Naive thymus-derived CD8-positive, alpha-beta T cell (primary cell): ENCODE measurements around the gene CARNS1. TPM values are rescaled to one million over a fixed set of nuclear protein-coding genes. Genes with fewer than 3 reads are reported as not detected.

Experiments used
- polyA plus RNA-seq, 3 donors: library from polyadenylated mRNA; unstranded; fragments of 300-500 nt; fragmentation: Illumina TruSeq; gene quantifications; one replicate each; pipeline ENCODE4 v1.2.3, GENCODE V29; 2021
- total RNA-seq, 8 experiments: library from RNA in 2 of 8; stranded (reverse) in 2 of 8; gene quantifications; one replicate each; pipeline ENCODE4 v1.2.3 and lab custom pipeline; 2021 to 2026

CARNS1 gene
- total and polyA plus RNA-seq, 5 experiments from 2014 or later: 2.2 to 21.2 (median 3.7) TPM

Other genes with a start within 250 kb of the CARNS1 start
- gene GRK2, start 149.2 kb upstream of the CARNS1 start, total RNA-seq: 100 to 1,000 TPM; 345 to 354 TPM
- 10 to 100 TPM; 16.8 to 70.7 (median 31.1) TPM for gene GRK2, start 149.2 kb upstream of the CARNS1 start, polyA plus RNA-seq
- gene ANKRD13D, start 126.4 kb upstream of the CARNS1 start, total RNA-seq: 100 to 1,000 TPM; 189 to 206 TPM
- 10 to 100 TPM in 2 of 3 donors, 1 to 10 TPM in 1; 6.0 to 18.3 (median 10.1) TPM for gene ANKRD13D, start 126.4 kb upstream of the CARNS1 start, polyA plus RNA-seq
- 10 to 100 TPM; 18.1 to 25.3 TPM for gene SSH3, start 112.1 kb upstream of the CARNS1 start, total RNA-seq
- 1 to 10 TPM; 1.7 to 4.5 (median 3.2) TPM for gene SSH3, start 112.1 kb upstream of the CARNS1 start, polyA plus RNA-seq
- 100 to 1,000 TPM; 102 to 110 TPM for gene POLD4, start 62.1 kb upstream of the CARNS1 start, total RNA-seq
- 100 to 1,000 TPM in 2 of 3 donors, 10 to 100 TPM in 1; 87.7 to 105 (median 102) TPM for gene POLD4, start 62.1 kb upstream of the CARNS1 start, polyA plus RNA-seq
- 1 to 10 TPM; 1.1 to 1.5 TPM for gene CLCF1, start 42.1 kb upstream of the CARNS1 start, total RNA-seq
- under 1 TPM in 1 of 3 donors, not detected in 2; 0.58 TPM for gene CLCF1, start 42.1 kb upstream of the CARNS1 start, polyA plus RNA-seq
- 10 to 100 TPM; 47.3 to 58.1 TPM for gene RAD9A, start 23.7 kb upstream of the CARNS1 start, total RNA-seq
- 1 to 10 TPM; 6.5 to 9.4 (median 6.6) TPM for gene RAD9A, start 23.7 kb upstream of the CARNS1 start, polyA plus RNA-seq
- gene PPP1CA, start 13.8 kb upstream of the CARNS1 start, total RNA-seq: 100 to 1,000 TPM; 141 to 146 TPM
- gene PPP1CA, start 13.8 kb upstream of the CARNS1 start, polyA plus RNA-seq: 100 to 1,000 TPM; 357 to 518 (median 403) TPM
- 100 to 1,000 TPM; 403 to 419 TPM for gene TBC1D10C, start 11.6 kb upstream of the CARNS1 start, total RNA-seq
- 100 to 1,000 TPM; 231 to 307 (median 251) TPM for gene TBC1D10C, start 11.6 kb upstream of the CARNS1 start, polyA plus RNA-seq
- gene RPS6KB2, start 12.8 kb downstream of the CARNS1 start, total RNA-seq: 10 to 100 TPM; 80.9 to 82.8 TPM
- gene RPS6KB2, start 12.8 kb downstream of the CARNS1 start, polyA plus RNA-seq: 10 to 100 TPM; 41.9 to 45.9 (median 43.2) TPM
- gene PTPRCAP, start 22.0 kb downstream of the CARNS1 start, total RNA-seq: 100 to 1,000 TPM; 212 to 215 TPM
- 100 to 1,000 TPM; 647 to 717 (median 686) TPM for gene PTPRCAP, start 22.0 kb downstream of the CARNS1 start, polyA plus RNA-seq
- 10 to 100 TPM; 21.2 to 22.3 TPM for gene CORO1B, start 27.8 kb downstream of the CARNS1 start, total RNA-seq
- 10 to 100 TPM in 1 of 3 donors, 1 to 10 TPM in 2; 9.2 to 12.6 (median 9.8) TPM for gene CORO1B, start 27.8 kb downstream of the CARNS1 start, polyA plus RNA-seq
- not detected for gene GPR152, start 37.1 kb downstream of the CARNS1 start, total RNA-seq
- 1 to 10 TPM in 1 of 3 donors, under 1 TPM in 2; 0.20 to 1.2 (median 0.86) TPM for gene GPR152, start 37.1 kb downstream of the CARNS1 start, polyA plus RNA-seq
- gene CABP4, start 39.7 kb downstream of the CARNS1 start, total RNA-seq: 1 to 10 TPM; 2.9 to 3.7 TPM
- under 1 TPM; 0.58 to 0.96 (median 0.62) TPM for gene CABP4, start 39.7 kb downstream of the CARNS1 start, polyA plus RNA-seq
- 100 to 1,000 TPM; 105 to 111 TPM for gene TMEM134, start 53.6 kb downstream of the CARNS1 start, total RNA-seq
- gene TMEM134, start 53.6 kb downstream of the CARNS1 start, polyA plus RNA-seq: 100 to 1,000 TPM; 128 to 148 (median 144) TPM
- gene AIP, start 67.3 kb downstream of the CARNS1 start, total RNA-seq: 100 to 1,000 TPM; 136 to 141 TPM
- 100 to 1,000 TPM; 146 to 169 (median 146) TPM for gene AIP, start 67.3 kb downstream of the CARNS1 start, polyA plus RNA-seq
- gene PITPNM1, start 89.7 kb downstream of the CARNS1 start, total RNA-seq: 100 to 1,000 TPM; 118 to 120 TPM
- 10 to 100 TPM; 13.8 to 36.5 (median 15.9) TPM for gene PITPNM1, start 89.7 kb downstream of the CARNS1 start, polyA plus RNA-seq
- 10 to 100 TPM; 41.8 to 46.4 TPM for gene CDK2AP2, start 92.5 kb downstream of the CARNS1 start, total RNA-seq
- gene CDK2AP2, start 92.5 kb downstream of the CARNS1 start, polyA plus RNA-seq: 10 to 100 TPM; 75.9 to 96.8 (median 79.5) TPM
- not detected for gene CABP2, start 107.8 kb downstream of the CARNS1 start, total RNA-seq
- not detected for gene CABP2, start 107.8 kb downstream of the CARNS1 start, polyA plus RNA-seq
- 100 to 1,000 TPM; 177 to 186 TPM for gene GSTP1, start 168.1 kb downstream of the CARNS1 start, total RNA-seq
- 100 to 1,000 TPM; 234 to 278 (median 276) TPM for gene GSTP1, start 168.1 kb downstream of the CARNS1 start, polyA plus RNA-seq
- 100 to 1,000 TPM; 197 to 199 TPM for gene NDUFV1, start 191.3 kb downstream of the CARNS1 start, total RNA-seq
- 100 to 1,000 TPM; 122 to 123 (median 122) TPM for gene NDUFV1, start 191.3 kb downstream of the CARNS1 start, polyA plus RNA-seq
- 1 to 10 TPM; 2.0 to 3.2 TPM for gene NUDT8, start 214.3 kb downstream of the CARNS1 start, total RNA-seq
- gene NUDT8, start 214.3 kb downstream of the CARNS1 start, polyA plus RNA-seq: 1 to 10 TPM; 2.7 to 3.1 (median 2.7) TPM
- gene TBX10, start 224.1 kb downstream of the CARNS1 start, total RNA-seq: not detected
- gene TBX10, start 224.1 kb downstream of the CARNS1 start, polyA plus RNA-seq: not detected
- not detected for gene ACY3, start 235.1 kb downstream of the CARNS1 start, total RNA-seq
- under 1 TPM in 2 of 3 donors, not detected in 1; 0.29 to 0.64 TPM for gene ACY3, start 235.1 kb downstream of the CARNS1 start, polyA plus RNA-seq